Tibial nerve (tissue), 4 donors: ENCODE measurements around the gene GNAL.

Source experiments
- EP300 ChIP-seq, 2 donors: sonication (generic); formaldehyde crosslinking; IDR thresholded peaks; one replicate each; pipeline ENCODE4 v1.6.1; 2017; ENCODE audit warnings: antibody characterized with exemption in 2 of 2, mild to moderate bottlenecking in 1 of 2
- POLR2A ChIP-seq, 2 donors: fragments of 450-650 bp; IDR thresholded peaks; one replicate each; pipeline ENCODE4 v1.6.1; 2017; ENCODE audit warnings: antibody characterized with exemption in 2 of 2, mild to moderate bottlenecking in 2 of 2, moderate library complexity in 2 of 2
- TF ChIP-seq, protein P1 (sequence below), 5 experiments: fragments of 200-600 bp in 3 of 5; fragments of 450-650 bp in 2 of 5; sonication (generic) in 3 of 5; IDR thresholded peaks; one replicate each; pipeline ENCODE4 v1.5.1; 2016 to 2019; ENCODE audit warnings: antibody characterized with exemption in 5 of 5, mild to moderate bottlenecking in 3 of 5, moderate library complexity in 2 of 5

DNA sequence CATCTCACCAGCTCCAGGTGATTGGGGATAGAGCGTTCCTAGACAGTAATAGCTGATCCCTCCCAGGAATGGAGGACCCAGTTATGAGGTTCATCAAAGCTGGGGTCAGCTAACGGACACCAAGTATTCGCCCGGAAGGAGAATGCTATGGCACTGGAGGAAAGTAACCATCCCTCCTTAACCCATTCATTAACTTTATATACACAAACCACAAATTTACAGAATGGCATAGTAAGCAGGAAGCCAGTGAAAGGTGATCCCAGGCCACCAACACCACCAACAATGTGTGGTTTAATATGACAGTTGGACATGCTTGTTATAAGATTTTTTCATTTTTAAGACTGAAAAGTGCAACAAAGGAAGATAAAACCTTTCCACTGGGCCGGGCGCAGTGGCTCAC is 106.9 kb downstream of the GNAL start:
- TF ChIP-seq POLR2A (IDR thresholded peaks at IDR 0.05) = no peak
- TF ChIP-seq, protein P1, sequence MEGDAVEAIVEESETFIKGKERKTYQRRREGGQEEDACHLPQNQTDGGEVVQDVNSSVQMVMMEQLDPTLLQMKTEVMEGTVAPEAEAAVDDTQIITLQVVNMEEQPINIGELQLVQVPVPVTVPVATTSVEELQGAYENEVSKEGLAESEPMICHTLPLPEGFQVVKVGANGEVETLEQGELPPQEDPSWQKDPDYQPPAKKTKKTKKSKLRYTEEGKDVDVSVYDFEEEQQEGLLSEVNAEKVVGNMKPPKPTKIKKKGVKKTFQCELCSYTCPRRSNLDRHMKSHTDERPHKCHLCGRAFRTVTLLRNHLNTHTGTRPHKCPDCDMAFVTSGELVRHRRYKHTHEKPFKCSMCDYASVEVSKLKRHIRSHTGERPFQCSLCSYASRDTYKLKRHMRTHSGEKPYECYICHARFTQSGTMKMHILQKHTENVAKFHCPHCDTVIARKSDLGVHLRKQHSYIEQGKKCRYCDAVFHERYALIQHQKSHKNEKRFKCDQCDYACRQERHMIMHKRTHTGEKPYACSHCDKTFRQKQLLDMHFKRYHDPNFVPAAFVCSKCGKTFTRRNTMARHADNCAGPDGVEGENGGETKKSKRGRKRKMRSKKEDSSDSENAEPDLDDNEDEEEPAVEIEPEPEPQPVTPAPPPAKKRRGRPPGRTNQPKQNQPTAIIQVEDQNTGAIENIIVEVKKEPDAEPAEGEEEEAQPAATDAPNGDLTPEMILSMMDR (IDR thresholded peaks at IDR 0.05) = no peak
- no peak for TF ChIP-seq EP300 (IDR thresholded peaks at IDR 0.05)
